Activated T-helper 1 cell treated with anti-CD3 and anti-CD28 coated beads, Interleukin-2, amount 50 U/mL, for 16 hours (primary cell): ENCODE results near the gene OTX1.
"Not testable (repeated sequence)": the region's sequence is repeated elsewhere in the genome, so short reads cannot be mapped to it uniquely, and the experiment has no call there.

Experiments
- DNase-seq, 2 donors: peaks; one replicate each; pipeline ENCODE4 v3.0.0-alpha.2; 2020; ENCODE audit warnings: low read depth in 1 of 2, low spot score in 1 of 2

OTX1 gene

GRCh38 chr2:63058921-63059792 lies 8.5 kb downstream of the OTX1 start:
- no peak for DNase-seq

DNA sequence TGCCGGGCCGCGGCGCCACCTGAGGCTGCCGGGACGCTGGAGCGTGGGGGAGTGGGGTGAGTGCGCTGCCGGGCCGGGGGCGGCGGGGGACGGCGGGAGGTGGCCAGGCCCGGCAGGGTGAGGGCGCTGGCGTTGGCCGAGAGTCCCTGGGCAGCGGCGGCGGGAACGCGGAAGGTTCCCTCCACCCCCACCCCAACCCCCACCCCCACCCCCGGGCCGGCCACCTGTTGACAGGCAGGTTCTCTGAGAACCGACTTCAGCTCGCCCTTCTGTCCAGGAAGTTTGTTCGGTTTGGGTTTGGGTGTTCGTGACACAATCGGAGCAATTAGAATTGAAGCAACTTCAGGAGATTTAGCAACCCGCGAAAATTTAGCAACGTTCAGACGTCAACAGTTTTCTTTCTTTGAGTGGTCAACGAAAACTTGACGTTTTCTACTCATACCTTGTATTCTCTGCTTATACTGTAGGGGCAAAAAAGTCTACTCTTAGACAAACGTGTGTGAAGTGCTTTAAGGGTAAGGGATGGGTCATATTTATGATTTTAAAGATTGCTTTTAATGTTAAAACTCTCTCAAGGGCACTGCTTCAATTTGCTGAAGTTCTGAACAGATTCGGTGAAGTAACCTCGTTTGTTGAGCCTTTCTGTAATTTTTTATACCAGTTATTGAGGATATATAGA lies 9.3 kb downstream of the OTX1 start:
- DNase-seq: no peak

GRCh38 chr2:63060472-63060991 lies 9.9 kb downstream of the OTX1 start:
- no peak for DNase-seq

GRCh38 chr2:63064197-63064596 lies 13.6 kb downstream of the OTX1 start:
- no peak for DNase-seq

DNA sequence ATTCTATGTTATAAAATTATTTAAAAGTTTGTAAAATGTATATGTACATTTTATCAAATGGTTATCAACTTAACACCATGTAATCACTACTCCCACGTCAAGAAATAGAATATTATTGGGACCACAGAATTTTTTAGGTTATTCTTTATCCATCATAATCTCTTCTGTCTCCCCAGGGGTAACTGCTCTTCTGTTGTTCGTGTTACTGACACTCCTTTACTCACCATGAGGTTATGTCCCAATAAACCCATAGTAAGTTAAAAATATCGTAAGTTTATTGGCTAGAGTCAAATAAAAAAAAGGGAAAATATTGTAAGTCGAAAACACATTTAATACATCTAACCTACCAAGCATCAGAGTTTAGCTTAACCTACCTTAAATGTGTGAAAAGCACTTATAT lies 14.0 kb downstream of the OTX1 start:
- DNase-seq: no peak

GRCh38 chr2:63066265-63066664 lies 15.6 kb downstream of the OTX1 start:
- no peak for DNase-seq

DNA sequence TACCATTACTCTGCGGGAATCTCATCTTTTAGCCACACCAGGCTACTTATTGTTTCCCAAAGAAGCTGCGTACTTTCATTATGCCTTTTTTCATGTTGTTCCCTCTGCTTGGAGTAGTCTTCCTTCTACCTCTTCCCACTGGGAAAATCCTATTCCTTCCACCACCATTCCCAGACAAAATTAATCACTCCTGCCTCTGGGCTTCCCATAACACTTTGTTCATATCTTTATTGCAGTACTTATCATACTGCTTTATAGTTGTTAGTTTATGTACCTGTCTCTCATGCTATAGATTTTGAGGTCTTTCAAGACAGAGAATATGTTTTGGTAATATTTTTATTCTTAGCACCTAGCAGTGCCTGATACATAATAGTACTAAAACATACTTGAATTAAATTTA lies 16.2 kb downstream of the OTX1 start:
- DNase-seq: no peak

- DNase-seq: no peak
Measured at GRCh38 chr2:63071664-63072063, 21.0 kb downstream of the OTX1 start.

DNA sequence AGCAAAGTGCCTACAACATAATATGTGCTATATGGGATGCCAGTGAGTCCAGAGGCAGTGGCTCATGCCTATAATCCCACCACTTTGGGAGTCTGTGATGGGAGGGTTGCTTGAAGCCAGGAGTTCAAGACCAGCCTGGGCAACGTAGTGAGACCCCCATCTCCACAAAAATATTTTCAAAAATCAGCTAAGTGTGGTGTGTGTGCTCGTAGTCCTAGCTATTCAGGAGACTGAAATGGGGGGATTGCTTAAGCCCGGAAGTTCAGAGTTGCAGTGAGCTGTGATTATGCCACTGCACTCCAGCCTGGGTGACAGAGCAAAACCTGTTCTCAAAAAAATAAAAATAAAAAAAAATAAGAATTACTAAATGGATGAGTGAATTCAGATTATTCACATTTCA lies 23.4 kb downstream of the OTX1 start:
- no peak for DNase-seq

DNA sequence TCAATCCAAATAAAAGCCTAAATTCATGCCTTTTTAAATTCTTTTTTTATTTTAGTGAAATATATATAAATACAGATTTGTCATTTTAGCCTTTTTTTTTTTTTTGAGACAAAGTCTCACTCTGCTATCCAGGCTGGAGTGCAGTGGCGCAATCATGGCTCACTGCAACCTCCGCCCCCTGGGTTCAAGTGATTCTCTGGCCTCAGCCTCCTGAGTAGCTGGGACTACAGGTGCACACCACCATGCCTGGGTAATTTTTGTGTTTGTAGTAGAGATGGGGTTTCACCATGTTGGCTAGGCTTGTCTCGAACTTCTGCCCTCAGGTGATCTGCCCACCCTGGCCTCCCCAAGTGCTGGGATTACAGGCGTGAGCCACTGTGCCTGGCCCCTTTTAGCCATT lies 23.8 kb downstream of the OTX1 start:
- not testable (repeated sequence) for DNase-seq

- no peak for DNase-seq
Measured at GRCh38 chr2:63078852-63079606, 28.4 kb downstream of the OTX1 start.

GRCh38 chr2:63081404-63081803 lies 30.8 kb downstream of the OTX1 start:
- no peak for DNase-seq

GRCh38 chr2:63086687-63087086 lies 36.1 kb downstream of the OTX1 start:
- DNase-seq: no peak

DNA sequence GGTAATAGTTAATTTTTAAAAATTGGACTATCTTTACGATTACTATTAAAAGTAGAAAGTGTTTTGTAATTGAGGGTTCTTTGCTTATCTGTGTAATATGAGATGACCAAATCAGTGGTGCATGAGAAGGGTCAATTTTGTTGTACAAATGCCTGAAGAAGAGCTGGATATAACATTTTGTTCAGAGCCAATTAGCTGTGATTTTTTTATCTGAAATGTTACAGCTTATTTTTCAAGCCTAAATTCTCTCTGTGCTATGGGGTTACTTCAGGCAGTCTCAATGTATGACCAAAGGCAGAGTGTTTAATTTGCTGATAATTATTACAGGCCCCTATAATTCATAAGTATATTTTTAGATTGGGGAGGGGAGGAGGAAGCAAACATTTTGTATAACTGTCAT lies 41.8 kb downstream of the OTX1 start:
- no peak for DNase-seq

DNA sequence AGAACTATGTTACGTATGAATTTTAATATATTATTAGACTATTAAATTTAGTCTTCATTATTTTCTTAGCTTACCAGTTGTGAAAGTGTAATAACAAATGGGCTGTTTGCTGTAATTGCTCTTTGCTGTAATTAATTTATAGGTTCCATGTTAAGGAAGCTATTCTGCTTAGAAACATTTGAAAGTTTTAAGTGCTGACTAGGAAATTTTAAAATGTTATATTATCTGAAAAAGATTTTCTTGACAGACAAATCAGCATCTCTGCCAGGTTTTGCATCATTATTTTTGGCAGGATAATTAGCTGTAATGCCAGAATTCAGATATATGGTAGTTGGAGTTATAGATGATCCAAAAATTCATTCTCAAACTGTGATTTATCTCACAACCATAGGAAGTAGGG lies 42.2 kb downstream of the OTX1 start:
- DNase-seq: no peak

- no peak for DNase-seq
Measured at GRCh38 chr2:63093502-63093901, 42.9 kb downstream of the OTX1 start.

GRCh38 chr2:63096491-63096890 lies 45.9 kb downstream of the OTX1 start:
- DNase-seq: no peak

DNA sequence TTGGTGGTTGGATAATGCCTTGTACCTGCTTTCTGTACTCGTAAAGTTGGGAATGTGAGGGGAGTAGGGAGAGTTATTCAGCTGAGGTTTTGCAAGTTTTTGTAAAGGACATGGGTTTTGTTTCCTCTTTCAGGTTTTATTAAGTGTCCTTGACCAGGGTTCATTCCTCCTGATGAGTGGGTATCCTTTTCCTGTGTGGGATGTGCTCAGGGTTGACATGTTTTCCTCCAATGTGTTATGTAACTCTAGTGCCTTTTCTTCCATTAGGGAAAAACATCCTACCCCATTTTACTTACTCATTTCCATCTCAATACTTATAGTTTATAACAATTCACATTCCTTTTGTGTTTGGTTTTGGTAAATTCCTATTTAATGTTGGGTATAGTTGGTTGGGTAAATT lies 48.4 kb downstream of the OTX1 start:
- DNase-seq: no peak

- DNase-seq: no peak
Measured at GRCh38 chr2:63101954-63102353, 51.3 kb downstream of the OTX1 start.

DNA sequence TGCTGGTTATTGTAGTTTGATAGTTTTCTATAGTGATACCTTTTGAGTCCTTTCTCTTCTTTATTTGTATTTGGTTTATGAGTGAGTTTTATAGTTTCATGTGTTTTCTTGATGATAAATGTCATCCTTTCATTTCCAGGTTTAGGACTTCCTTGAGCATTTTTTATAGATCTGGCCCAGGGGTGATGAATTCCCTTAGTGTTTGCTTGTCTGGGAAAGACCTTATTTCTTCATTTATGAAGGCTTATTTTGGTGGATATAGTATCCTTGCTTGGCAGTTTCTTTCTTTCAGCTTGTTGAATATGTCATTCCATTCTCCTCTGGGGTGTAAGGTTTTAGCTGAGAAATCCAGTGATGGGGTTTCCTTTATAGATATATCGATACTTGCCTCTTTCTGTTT lies 53.9 kb downstream of the OTX1 start:
- no peak for DNase-seq
